Thyroid gland (tissue), 4 donors: ENCODE data around the gene FOXA1. TPM values are rescaled to one million over a fixed set of nuclear protein-coding genes. Genes with fewer than 3 reads are reported as not detected.

Source experiments
- DNase-seq, 2 donors: peaks; one replicate each; pipeline ENCODE4 v3.0.0-alpha.2; 2019
- H3K27ac ChIP-seq, 3 donors: fragments of 200-600 bp; sonication (generic); 1 replicate in 2 of 3; 2 replicates in 1 of 3; pipeline ENCODE4 v1.5.1; 2016 to 2019; ENCODE audit warnings: mild to moderate bottlenecking in 1 of 3, moderate library complexity in 1 of 3
- H3K27me3 ChIP-seq: fragments of 200-600 bp; sonication (generic); one replicate; pipeline ENCODE4 v1.5.1; 2019
- H3K36me3 ChIP-seq, 2 donors: fragments of 200-600 bp; sonication (generic); one replicate each; pipeline ENCODE4 v1.5.1; 2016 to 2019
- H3K4me1 ChIP-seq, 2 donors: fragments of 200-600 bp; sonication (generic); one replicate each; pipeline ENCODE4 v1.5.1; 2017 to 2019
- H3K4me3 ChIP-seq, 3 donors: fragments of 200-600 bp; sonication (generic); replicated peaks in 1 of 3; 1 replicate in 2 of 3; 2 replicates in 1 of 3; pipeline ENCODE4 v1.5.1; 2016; ENCODE audit warnings: mild to moderate bottlenecking in 1 of 3
- H3K9me3 ChIP-seq: fragments of 200-600 bp; sonication (generic); one replicate; pipeline ENCODE4 v1.5.1; 2017
- POLR2A ChIP-seq, 2 donors: fragments of 450-650 bp; IDR thresholded peaks; one replicate each; pipeline ENCODE4 v1.6.1; 2017; ENCODE audit warnings: antibody characterized with exemption in 2 of 2, mild to moderate bottlenecking in 2 of 2, moderate library complexity in 1 of 2
- WGBS, 2 donors: methylation state at CpG; one replicate each; pipeline ENCODE4 v1.1.5; 2017; 5-methylcytosine and 5-hydroxymethylcytosine counted together
- intact Hi-C: fragments of 100-400 bp; cut with DNase I; formaldehyde crosslinking; loops from one replicate; pipeline ENCODE4 v1.15.1; 2023
- total RNA-seq, 4 donors: library from RNA; depleted of rRNA; stranded (reverse); fragments of >200 nt; gene quantifications; one replicate each; pipeline ENCODE4 v1.2.3, GENCODE V29; 2016
- TF ChIP-seq, protein P1 (sequence below), 6 experiments: fragments of 200-600 bp in 3 of 6; fragments of 450-650 bp in 3 of 6; sonication (generic) in 3 of 6; IDR thresholded peaks; one replicate each; pipeline ENCODE4 v1.5.1; 2016 to 2019; ENCODE audit warnings: antibody characterized with exemption in 6 of 6, mild to moderate bottlenecking in 2 of 6, inconsistent platforms in 1 of 6, moderate library complexity in 1 of 6

FOXA1 gene
- under 1 TPM in 2 of 4 donors, not detected in 2; 0.92 to 0.93 TPM for total RNA-seq

DNA sequence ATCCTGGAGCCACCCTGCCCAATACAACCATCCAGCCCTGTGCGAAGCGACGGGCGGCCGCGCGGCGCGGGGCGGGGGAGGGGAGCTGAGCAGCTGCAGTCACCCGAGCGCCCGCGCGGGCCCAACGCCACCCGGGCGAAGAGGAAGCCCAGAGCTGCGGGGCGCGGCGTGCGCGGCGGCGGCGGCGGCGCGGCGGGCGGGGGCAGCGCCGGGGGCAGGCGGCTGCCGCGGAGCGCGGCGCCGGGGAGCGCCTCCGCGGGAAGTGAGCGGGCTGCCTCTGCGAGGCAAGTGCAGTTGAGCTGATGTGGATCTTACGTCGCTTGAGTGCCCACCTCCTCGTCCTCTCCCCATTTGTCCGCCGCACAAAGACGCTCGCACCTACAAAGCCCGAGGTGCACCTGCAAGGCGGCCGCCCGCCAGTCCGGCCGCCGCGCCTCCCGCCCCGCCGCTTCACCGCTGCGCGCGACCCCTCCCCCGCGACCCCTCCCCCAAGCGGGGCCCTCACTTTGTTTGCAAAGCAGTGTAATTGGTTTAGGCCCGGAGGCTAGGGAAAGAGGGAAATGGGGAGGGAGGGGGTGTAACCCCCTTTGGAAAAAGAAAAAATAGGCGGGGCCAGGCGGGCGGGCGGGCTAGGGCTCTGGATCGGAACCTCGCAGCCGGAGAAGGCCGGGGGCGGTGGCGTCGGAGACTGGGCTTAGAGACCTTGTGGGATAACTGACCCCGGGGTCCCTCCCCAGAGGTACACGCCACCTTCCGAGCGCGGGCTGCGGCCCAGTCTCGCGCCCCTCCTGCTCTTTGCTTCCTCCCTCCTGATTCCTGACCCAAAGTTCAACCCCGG is at the start of gene FOXA1, which contains the start of gene TTC6:
Gene FOXA1 (minus strand): TSS at position 279 of the 838 bp plus-strand sequence. CDS start 277 bp downstream, at position 2.
Gene TTC6 (plus strand): TSS at position 659 of the 838 bp plus-strand sequence. CDS start 26,436 bp downstream, outside the sequence.
- WGBS, 2 donors, result 4% methylated on average over 30 to 38 of the region's 92 CpGs
- H3K27ac ChIP-seq, result no peak within 1 kb of the TSS
- no peaks in the 10 kb centered on the region for H3K9me3 ChIP-seq
- H3K27me3 ChIP-seq, result peaks cover 82% of the 10 kb centered on the region
- no peaks in the 10 kb centered on the region for H3K36me3 ChIP-seq
- H3K4me3 ChIP-seq, result peak within 1 kb of the TSS in 1 of 3 donors; percentile 34
- peaks cover 35 to 48% of the 10 kb centered on the region in 2 donors for H3K4me1 ChIP-seq
- DNase-seq, result peak in 1 of 2 donors; percentile 29
- TF ChIP-seq POLR2A (IDR thresholded peaks at IDR 0.05), result no peak
- TF ChIP-seq, protein P1, sequence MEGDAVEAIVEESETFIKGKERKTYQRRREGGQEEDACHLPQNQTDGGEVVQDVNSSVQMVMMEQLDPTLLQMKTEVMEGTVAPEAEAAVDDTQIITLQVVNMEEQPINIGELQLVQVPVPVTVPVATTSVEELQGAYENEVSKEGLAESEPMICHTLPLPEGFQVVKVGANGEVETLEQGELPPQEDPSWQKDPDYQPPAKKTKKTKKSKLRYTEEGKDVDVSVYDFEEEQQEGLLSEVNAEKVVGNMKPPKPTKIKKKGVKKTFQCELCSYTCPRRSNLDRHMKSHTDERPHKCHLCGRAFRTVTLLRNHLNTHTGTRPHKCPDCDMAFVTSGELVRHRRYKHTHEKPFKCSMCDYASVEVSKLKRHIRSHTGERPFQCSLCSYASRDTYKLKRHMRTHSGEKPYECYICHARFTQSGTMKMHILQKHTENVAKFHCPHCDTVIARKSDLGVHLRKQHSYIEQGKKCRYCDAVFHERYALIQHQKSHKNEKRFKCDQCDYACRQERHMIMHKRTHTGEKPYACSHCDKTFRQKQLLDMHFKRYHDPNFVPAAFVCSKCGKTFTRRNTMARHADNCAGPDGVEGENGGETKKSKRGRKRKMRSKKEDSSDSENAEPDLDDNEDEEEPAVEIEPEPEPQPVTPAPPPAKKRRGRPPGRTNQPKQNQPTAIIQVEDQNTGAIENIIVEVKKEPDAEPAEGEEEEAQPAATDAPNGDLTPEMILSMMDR (IDR thresholded peaks at IDR 0.05), result no peak
- intact Hi-C loops, result loop anchor here (10.0 kb wide), 1 partner anchor 350 kb away; no protein-coding TSS in a partner anchor

- WGBS, 2 donors, result 70 to 83% methylated on average over 4 of the region's 4 CpGs
Measured at GRCh38 chr14:37643701-37644100, 48.7 kb upstream of the FOXA1 start.

DNA sequence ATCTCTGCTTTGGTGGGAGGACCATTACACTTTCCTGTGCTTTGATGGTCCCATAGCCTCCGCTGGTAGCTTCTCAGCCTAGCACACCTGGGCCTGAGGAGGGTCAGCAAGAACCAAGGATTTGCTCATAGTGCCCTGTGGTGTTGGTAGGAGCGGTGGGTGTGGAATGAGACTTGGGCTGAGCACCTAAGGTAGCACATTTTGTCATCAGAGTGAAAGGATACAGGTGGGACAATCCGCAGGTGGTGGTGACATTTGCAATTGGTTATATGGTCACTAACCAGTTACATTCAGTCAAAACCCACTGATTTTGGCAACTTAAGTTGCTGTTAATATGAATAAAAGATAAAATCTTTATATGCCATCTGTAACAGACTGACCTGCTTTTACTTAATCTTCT is 47.1 kb upstream of the FOXA1 start:
- Histone ChIP-seq H3K36me3 (no peaks in the 10 kb centered on the region), H3K9me3 (no peaks in the 10 kb centered on the region), H3K4me3 (no peak overlapping the region), H3K27me3 (no peaks in the 10 kb centered on the region), H3K4me1 (no peaks in the 10 kb centered on the region), H3K27ac (no peak overlapping the region)
- WGBS, 2 donors, result 96 to 98% methylated on average over 3 of the region's 3 CpGs
- intact Hi-C loops, result no loop called here
- TF ChIP-seq POLR2A (IDR thresholded peaks at IDR 0.05), result no peak
- TF ChIP-seq, protein P1 (IDR thresholded peaks at IDR 0.05), result no peak
- DNase-seq, result no peak

More at GRCh38 chr14:37643701-37644100, 48.7 kb upstream of the FOXA1 start:
- Histone ChIP-seq H3K9me3 (no peaks in the 10 kb centered on the region), H3K4me1 (no peaks in the 10 kb centered on the region), H3K36me3 (no peaks in the 10 kb centered on the region), H3K27ac (no peak overlapping the region), H3K27me3 (no peaks in the 10 kb centered on the region), H3K4me3 (no peak overlapping the region)
- intact Hi-C loops, result no loop called here
- TF ChIP-seq, protein P1 (IDR thresholded peaks at IDR 0.05), result no peak
- TF ChIP-seq POLR2A (IDR thresholded peaks at IDR 0.05), result no peak
- DNase-seq, result no peak

- no peaks in the 10 kb centered on the region for H3K36me3 ChIP-seq
- TF ChIP-seq, protein P1 (IDR thresholded peaks at IDR 0.05), result no peak
- TF ChIP-seq POLR2A (IDR thresholded peaks at IDR 0.05), result no peak
- H3K27ac ChIP-seq, result no peak overlapping the region
- no peaks in the 10 kb centered on the region for H3K4me1 ChIP-seq
- no peaks in the 10 kb centered on the region for H3K27me3 ChIP-seq
- H3K9me3 ChIP-seq, result no peaks in the 10 kb centered on the region
- whole genome bisulfite sequencing, 2 donors, result 84 to 87% methylated on average over 1 of the region's 1 CpG
- H3K4me3 ChIP-seq, result no peak overlapping the region
- no peak for DNase-seq
- intact Hi-C loops, result no loop called here
Measured at GRCh38 chr14:37641117-37641516, 46.1 kb upstream of the FOXA1 start.

- Histone ChIP-seq H3K27ac (no peak overlapping the region), H3K4me3 (no peak overlapping the region), H3K4me1 (no peaks in the 10 kb centered on the region), H3K27me3 (no peaks in the 10 kb centered on the region), H3K36me3 (no peaks in the 10 kb centered on the region), H3K9me3 (no peaks in the 10 kb centered on the region)
- 83 to 94% methylated on average over 2 of the region's 2 CpGs for WGBS, 2 donors
- no peak for DNase-seq
- intact Hi-C loops, result no loop called here
- TF ChIP-seq POLR2A (IDR thresholded peaks at IDR 0.05), result no peak
- TF ChIP-seq, protein P1 (IDR thresholded peaks at IDR 0.05), result no peak
Measured at GRCh38 chr14:37638599-37638998, 43.5 kb upstream of the FOXA1 start.
